Right ventricle myocardium inferior (tissue), 1 donor: ENCODE data around the gene CDA. TPM values are rescaled to one million over a fixed set of nuclear protein-coding genes. Genes with fewer than 3 reads are reported as not detected.

Source experiments
- ATAC-seq: fragments of 200-7000 bp; cut with Tn5 transposase; one replicate; pipeline ENCODE4 v1.9.1; 2020; ENCODE audit warnings: mild to moderate bottlenecking, moderate library complexity
- DNase-seq: peaks from one replicate; pipeline ENCODE4 v3.0.0; 2021; ENCODE audit errors: missing footprints
- intact Hi-C: fragments of 100-400 bp; cut with DNase I; formaldehyde crosslinking; loops from one replicate; pipeline ENCODE4 v1.11.0; 2022
- total RNA-seq: library from RNA; stranded (reverse); fragmentation: NEBNext Ultra II Directional; extraction: Animal tissue kit (Norgen Biotek cat#: 25700); gene quantifications from one replicate; pipeline ENCODE4 v1.2.1, GENCODE V29; 2021
- donor health status: DM: no; HTN: yes; CAD: no; lungs with severe emphysema.

CDA gene
- total RNA-seq, 1 donor from 2014 or later, result 3.2 TPM

GRCh38 chr1:20609541-20609940, 20.6 kb downstream of the CDA start:
- ATAC-seq, result no peak
- DNase-seq, result no peak
- intact Hi-C loops, result no loop called here

GRCh38 chr1:20610970-20611369, 22.1 kb downstream of the CDA start:
- intact Hi-C loops, result no loop called here
- DNase-seq (no peak), ATAC-seq (no peak)

- DNase-seq (no peak), ATAC-seq (no peak)
- intact Hi-C loops, result no loop called here
These were observed 22.8 kb downstream of the CDA start for GRCh38 chr1:20611652-20612051.

- ATAC-seq, result no peak
- intact Hi-C loops, result no loop called here
These were observed 23.4 kb downstream of the CDA start for GRCh38 chr1:20612221-20612746.

GRCh38 chr1:20614131-20614579, 25.3 kb downstream of the CDA start:
- ATAC-seq, result no peak
- intact Hi-C loops, result no loop called here
- no peak for DNase-seq

More at GRCh38 chr1:20612221-20612746, 23.4 kb downstream of the CDA start:
- no peak for DNase-seq

- intact Hi-C loops, result no loop called here
These were observed 27.3 kb downstream of the CDA start for GRCh38 chr1:20615946-20616846.

GRCh38 chr1:20616847-20617487, 28.1 kb downstream of the CDA start:
- no peak for ATAC-seq
- intact Hi-C loops, result no loop called here
- no peak for DNase-seq

More at GRCh38 chr1:20615946-20616846, 27.3 kb downstream of the CDA start:
- DNase-seq (peak; percentile 71), ATAC-seq (peak; percentile 83)

GRCh38 chr1:20618550-20618949, 29.7 kb downstream of the CDA start:
- DNase-seq (no peak), ATAC-seq (no peak)
- intact Hi-C loops, result no loop called here

GRCh38 chr1:20619999-20620398, 31.1 kb downstream of the CDA start:
- intact Hi-C loops, result no loop called here
- DNase-seq (no peak), ATAC-seq (no peak)

GRCh38 chr1:20621012-20621411, 32.1 kb downstream of the CDA start:
- intact Hi-C loops, result no loop called here
- DNase-seq (no peak), ATAC-seq (no peak)

- intact Hi-C loops, result no loop called here
- DNase-seq (no peak), ATAC-seq (no peak)
These were observed 35.8 kb downstream of the CDA start for GRCh38 chr1:20624709-20625108.

- no peak for DNase-seq
- intact Hi-C loops, result no loop called here
These were observed 36.5 kb downstream of the CDA start for GRCh38 chr1:20625176-20626097.

GRCh38 chr1:20626098-20626427, 37.2 kb downstream of the CDA start:
- ATAC-seq (no peak), DNase-seq (no peak)
- intact Hi-C loops, result no loop called here

More at GRCh38 chr1:20625176-20626097, 36.5 kb downstream of the CDA start:
- no peak for ATAC-seq

- ATAC-seq (no peak), DNase-seq (no peak)
- intact Hi-C loops, result no loop called here
These were observed 37.6 kb downstream of the CDA start for GRCh38 chr1:20626524-20626923.

- no peak for DNase-seq
- no peak for ATAC-seq
- intact Hi-C loops, result loop anchor here (5.0 kb wide), 1 partner anchor 53 kb away; no protein-coding TSS in a partner anchor
These were observed 41.8 kb downstream of the CDA start for GRCh38 chr1:20630729-20631128.

GRCh38 chr1:20632386-20632785, 43.5 kb downstream of the CDA start:
- DNase-seq, result no peak
- ATAC-seq, result no peak
- intact Hi-C loops, result loop anchor here (5.0 kb wide), 1 partner anchor 55 kb away; no protein-coding TSS in a partner anchor

GRCh38 chr1:20633190-20634064, 44.5 kb downstream of the CDA start, which contains the start of gene PINK1:
Gene PINK1 (plus strand): TSS chr1:20633458. CDS start chr1:20633549, 91 bp downstream.
- peak; percentile 91 for ATAC-seq
- intact Hi-C loops, result loop anchor here (1.0 to 5.0 kb wide), 2 partner anchors 56 to 111 kb away; no protein-coding TSS in a partner anchor

More at GRCh38 chr1:20633190-20634064, 44.5 kb downstream of the CDA start, which contains the start of gene PINK1:
- peak; percentile 94 for DNase-seq
